Activated T-cell treated with anti-CD3 and anti-CD28 coated beads for 24 hours (primary cell): Measurements from ENCODE around the gene GPX3.

ENCODE experiments used
- DNase-seq: peaks from one replicate; pipeline ENCODE4 v3.0.0-alpha.2; 2020; ENCODE audit warnings: low read depth

Gene GPX3

DNA sequence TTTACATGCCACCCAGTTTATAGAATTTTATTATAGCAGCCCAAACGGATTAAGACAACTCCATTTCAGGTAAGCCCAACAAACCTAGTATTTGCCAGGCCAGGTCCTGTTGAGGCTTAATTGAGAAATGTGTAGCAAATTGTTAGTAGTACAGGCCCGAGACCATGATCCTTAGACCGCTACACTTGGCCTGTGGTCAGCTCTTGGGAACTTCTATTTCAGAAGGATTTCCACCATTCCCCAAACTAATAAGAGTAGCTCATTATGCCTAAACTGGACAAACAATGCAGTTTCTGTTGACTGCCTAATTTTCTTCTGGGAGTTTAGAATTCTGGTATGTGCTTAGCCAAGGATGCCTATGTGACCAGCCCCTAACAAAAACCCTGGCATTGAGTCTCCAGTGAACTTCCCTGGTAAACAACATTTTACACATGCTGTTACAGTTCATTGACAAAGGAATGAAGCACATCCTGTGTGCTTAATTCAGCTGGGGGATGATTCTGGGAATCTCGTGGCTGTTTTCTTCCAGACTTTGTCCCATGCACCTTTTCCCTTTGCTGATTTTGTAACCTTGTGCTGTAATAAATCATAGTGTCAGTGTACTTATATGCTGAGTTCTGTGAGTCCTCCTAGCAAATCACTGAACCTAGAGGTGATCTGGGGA is 5.6 kb upstream of the GPX3 start:
- no peak for DNase-seq

DNA sequence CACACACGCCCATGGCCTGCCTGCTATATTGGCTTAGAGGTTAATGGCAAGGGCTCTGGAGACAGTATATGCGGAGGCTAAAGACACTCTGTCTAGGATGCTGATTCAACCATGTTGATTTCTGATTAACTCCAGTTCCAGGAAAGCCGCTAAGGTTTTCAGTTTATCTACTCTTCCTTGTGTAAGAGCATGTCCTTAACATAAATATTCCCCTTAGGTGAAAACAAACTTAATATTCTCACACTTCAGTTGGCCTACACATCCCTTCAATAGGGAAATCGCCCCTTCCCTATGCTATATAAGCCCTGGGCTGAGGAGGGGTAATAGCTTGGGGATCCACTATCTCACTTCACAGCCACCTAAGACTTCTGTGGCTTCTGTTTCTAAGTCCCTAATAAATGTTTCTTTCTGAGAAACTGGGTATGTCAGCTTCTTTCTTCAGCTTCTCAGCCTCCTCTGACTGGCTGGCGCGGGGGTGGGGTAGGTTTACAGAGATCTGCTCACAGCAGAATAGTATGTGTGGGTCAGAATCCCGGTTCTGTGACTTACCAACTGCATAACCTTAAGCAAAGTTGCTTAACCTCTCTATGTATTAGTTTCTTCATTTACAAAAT is 4.3 kb upstream of the GPX3 start:
- no peak for DNase-seq

DNA sequence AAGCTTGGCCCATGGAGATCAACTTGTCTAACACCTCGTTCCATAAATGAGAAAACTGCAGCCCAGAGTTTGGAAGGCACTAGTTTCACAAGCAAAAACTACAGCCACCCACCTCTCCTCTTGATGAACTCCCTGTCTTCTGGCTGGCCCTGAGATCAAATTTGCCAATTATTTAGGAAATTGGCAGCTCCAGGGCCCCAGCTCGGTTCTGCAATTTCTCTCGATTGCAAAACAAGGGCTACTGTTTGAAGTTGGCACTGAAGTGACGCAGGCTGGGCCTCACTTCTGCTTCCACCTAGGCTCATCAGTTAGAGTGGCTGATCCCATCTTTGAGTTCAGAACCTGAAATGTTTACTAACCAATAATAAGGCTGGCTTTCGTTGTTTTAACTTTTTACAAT is 3.7 kb upstream of the GPX3 start:
- DNase-seq = no peak

DNA sequence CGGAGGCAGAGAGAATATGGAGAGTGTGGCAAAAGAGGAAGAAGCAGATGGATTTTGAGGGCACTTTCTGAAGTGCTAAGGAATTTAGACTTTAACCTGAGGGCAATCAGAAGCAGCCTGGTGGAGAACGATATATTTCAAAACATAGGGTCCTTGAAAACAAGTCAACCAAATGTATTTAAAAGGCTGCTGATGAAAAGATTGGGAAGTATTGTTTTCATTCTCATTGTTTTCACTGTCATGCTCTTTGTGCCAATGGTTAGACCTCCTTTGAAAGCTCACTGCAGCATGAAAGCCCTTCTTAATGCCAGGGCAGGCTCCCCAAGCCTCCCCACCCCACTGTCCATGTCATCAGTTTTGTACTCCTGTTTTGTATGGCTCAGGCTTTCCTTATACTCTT is 2.5 kb upstream of the GPX3 start:
- no peak for DNase-seq

DNA sequence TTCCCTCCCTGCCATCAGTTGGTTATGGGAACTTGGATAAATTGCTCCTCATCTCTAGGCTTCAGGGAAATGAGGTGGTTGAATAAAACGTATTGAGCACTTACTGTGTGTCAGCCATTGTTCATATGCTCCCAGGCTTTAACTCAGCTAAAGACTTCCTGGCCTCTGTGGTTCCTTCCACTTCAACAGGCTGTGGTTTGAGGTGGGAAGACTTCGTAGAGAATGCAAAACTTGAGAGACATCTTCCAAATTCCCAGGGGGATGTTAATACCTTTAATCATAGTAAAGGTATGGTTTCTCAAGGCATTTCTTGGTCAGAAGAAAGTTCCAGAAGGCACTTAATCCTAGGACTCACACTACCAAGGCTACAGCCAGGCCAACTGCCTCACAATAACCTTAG is 1.5 kb upstream of the GPX3 start:
- no peak for DNase-seq

DNA sequence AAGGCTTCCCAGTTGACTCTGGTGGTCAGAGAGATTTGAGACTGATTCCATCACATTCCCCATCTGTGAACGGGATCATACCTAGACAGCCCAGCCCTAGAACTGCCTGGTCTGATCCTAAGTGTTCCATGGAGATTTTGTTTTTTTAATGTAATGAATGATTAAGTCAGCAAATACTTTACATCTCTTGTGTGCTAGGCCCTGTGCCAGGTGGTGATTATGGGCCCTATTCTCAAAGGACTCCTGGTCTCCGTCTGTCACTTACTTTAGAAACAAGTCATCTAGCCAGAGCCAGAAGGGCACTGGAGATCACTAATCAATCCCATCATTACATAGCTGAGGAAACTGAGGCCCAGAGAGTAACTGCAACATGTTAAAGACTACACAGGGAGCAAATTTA is 1.1 kb upstream of the GPX3 start:
- no peak for DNase-seq

DNA sequence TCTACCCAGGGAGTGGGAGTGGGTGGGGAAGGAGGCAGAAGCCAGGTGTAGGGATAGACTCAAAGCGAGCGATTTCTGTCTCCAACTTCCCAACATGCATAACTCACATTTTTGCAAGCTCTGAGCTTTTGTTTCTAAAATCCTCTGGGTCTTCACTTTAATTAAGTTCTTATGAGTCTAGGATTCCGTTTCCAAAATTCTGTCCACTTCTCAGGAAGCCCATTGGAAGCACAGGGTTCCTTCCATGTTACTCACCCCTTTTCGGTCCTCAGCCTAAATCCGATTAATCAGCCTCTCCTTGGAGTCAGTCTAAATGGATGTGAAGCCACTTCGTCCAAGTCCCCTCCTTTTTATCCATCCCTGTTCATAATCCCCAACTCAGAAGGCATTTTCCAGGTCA is 1.4 kb downstream of the GPX3 start:
- no peak for DNase-seq

DNA sequence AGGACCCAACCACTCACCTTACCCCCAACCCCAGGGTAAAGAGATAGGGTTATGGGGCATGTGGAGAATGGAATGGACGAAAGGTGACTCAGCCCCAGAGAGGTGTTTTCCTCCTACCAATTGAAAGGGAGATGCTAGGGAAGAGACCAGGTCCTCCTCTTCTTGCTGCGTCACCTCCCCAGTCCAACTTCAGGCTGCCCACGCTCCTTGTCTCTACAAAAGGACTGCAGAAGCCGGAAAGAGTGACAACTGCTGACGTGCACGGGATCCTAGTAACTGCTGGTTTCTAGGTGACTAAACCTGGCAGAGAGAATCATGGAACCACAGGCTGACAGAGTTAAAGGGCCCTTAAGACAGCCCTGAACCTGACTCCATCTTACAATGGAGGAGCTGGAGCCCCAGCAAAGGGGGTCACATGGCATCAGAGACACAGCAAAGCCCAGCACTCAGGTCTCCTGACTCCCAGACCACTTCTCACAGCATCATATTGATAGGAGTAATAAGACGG is 2.2 kb downstream of the GPX3 start:
- DNase-seq = no peak

DNA sequence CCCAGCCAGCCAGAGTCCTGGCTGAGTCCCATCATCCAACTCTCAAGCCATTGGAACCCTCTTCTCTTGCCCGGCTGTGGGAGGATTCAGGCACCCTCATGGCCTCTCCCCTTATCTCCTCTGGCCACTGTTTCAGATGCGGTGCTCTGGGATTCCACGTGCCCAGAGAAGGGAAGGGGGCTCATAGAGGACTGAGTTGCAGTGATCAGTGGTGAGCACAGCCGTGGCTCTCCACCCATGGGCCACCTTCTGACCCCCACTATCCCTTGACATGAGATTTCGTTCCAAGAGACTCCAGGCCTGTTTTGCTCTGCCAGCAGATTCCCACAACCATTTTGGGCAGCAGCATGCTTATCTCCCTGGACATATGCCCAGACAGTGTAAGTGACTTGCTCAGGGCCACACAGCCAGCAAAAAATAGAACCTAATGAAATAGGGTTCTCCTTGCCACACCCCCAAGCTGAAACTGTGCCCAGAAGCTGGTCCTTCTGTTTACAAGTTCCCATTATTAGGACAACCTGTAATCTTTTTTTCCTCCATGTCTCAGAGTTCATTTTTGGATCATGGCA is 2.7 kb downstream of the GPX3 start:
- no peak for DNase-seq

DNA sequence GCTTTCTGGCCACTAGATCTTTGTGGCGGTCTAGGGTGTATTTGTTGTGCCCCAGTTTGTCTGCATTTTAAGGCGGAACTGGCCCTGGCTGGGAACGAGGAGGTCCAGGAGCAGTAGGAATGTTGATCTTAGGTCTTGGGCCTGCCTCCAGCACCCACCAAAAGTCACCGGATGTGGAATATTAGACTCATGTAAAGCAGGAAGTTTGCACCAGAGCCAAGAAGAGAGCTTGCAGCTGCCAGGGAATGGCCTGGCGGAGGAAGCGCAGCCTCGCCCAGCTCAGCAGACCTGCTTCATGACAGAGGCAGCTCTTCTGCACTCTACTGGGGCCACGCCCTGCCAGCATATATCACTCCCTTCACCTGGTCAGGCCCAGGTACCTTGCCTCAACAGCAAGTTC is 3.3 kb downstream of the GPX3 start:
- no peak for DNase-seq

DNA sequence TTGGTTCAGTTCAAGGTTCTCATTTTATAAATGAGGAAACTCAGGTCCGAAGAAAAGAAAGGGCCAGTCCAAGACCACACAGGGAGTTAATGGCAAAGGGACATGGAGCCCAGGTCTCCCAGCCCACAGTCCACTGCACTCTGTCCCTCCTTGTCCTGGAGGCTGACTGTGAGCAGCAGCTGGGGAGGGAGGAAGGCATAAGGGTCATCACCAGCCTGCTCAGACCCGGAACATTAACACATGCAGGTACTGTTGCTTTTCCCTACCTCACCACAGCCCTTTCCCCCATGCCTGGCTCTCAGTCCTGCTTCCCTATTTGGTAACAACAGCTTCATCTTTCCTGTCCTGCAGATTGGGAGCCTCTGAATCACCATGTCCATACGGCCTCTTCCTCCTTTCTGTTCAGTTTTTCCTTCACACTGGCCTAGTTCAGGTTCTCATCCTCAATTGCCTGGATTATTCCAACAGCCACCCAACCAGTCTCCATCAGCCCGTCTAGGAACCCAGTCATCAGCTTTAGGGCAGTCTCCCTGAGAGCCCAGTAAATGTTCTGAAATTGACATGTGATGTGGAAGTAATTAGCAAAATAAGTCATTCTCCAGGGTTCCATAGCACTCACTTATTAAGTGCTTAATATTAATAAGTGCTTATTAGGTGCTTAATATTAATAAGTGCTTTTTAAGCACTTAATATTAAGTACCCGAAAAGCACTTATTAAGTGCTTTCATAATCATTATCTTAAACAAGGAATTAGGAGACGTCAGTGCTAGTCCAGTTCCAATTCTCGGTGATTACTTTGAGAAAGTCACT is 4.3 kb downstream of the GPX3 start:
- no peak for DNase-seq

DNA sequence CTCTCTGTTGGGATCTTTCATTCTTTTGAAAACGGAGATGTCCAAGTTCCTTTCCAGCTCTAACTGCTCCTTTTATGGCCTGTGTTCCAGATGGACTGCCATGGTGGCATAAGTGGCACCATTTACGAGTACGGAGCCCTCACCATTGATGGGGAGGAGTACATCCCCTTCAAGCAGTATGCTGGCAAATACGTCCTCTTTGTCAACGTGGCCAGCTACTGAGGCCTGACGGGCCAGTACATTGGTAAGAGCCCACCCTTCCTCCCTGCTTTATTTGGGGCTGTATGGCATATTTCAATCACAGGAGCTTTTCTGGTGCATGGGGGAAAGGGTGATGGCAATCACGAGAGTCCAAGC is 4.8 kb downstream of the GPX3 start:
- no peak for DNase-seq

DNA sequence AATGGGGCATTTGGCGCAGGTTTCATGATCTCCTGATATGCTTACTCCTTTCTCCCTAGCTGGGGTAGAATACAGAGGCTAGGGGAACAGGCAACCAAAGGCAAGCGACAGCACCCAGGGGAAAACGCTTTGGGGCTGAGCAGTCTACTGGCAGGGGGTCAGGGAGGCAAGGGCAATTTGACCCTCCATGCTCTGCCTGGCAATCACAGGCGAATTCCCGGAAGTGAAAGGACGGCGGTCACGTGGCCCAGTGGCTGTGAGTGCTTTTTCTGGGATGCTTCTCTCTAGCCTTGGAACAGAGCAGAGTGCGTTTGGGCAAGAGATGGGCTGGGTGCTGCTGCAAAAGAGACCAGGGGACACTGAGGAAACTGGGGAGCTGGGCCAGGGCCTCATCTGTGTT is 5.7 kb downstream of the GPX3 start:
- no peak for DNase-seq

DNA sequence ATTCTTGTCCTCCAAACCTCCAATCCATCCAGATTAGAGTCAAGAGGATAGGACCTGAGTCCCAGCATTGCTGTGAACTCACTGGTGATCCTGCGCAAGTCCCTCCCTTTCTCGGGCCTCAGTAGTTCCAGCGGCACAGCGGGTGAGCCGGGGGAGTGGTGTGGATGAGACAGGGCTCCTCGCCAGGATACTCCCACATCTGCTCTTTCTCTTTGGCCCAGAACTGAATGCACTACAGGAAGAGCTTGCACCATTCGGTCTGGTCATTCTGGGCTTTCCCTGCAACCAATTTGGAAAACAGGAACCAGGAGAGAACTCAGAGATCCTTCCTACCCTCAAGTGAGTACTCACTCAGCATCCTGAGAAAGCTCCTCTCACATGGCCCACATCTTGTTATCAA is 6.3 kb downstream of the GPX3 start:
- no peak for DNase-seq

DNA sequence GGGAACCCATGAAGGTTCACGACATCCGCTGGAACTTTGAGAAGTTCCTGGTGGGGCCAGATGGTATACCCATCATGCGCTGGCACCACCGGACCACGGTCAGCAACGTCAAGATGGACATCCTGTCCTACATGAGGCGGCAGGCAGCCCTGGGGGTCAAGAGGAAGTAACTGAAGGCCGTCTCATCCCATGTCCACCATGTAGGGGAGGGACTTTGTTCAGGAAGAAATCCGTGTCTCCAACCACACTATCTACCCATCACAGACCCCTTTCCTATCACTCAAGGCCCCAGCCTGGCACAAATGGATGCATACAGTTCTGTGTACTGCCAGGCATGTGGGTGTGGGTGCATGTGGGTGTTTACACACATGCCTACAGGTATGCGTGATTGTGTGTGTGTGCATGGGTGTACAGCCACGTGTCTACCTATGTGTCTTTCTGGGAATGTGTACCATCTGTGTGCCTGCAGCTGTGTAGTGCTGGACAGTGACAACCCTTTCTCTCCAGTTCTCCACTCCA is 7.6 kb downstream of the GPX3 start:
- no peak for DNase-seq

DNA sequence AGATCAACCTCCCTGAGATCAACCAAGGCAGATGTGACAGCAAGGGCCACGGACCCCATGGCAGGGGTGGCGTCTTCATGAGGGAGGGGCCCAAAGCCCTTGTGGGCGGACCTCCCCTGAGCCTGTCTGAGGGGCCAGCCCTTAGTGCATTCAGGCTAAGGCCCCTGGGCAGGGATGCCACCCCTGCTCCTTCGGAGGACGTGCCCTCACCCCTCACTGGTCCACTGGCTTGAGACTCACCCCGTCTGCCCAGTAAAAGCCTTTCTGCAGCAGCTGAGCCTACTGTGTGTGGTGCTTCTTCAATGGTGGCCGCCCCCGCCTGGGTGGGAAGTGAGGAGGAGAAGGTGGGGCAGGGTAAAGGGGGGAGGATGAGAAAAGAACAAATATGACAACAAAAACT is 8.3 kb downstream of the GPX3 start:
- no peak for DNase-seq

DNA sequence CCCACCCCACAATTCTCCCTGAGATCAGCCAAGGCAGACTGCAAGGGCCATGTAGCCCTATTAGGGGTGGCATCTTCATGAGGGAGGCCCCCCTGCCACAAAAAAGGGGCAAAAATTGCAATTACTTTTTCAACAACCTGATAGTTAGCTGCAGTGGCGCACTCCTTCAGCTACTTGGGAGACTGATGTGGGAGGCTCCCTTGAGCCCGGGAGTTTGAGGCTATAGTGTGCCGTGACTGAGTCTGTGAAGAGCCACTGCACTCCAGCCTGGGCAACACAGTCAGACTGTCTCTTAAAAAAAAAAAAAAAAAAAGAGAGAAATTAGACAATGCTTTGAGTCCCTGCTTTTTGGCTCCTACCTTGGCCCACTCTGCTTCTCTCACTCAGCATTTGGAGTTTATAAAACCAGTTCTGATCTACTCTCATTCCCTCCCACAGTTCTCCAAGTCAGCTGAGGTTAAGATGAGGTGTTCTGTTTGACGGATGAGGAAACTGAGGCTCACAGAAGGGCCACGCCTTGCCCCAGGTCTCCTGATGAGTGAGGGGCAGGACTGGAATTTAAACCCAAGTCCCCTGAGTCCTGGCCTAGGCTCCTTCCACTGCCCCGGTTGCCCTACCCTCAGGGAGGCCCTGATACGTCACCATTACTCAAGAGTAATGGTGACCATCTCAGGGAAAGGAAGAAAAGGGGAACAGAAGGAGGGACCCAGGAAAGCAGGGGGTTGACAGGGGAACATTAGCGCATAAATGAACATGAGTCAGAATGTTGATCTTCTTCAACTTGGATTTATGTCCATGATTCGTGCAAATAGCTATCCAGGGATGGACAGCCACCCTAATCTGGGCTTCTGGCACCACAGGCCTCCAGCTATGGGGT is 9.0 kb downstream of the GPX3 start:
- DNase-seq = no peak

DNA sequence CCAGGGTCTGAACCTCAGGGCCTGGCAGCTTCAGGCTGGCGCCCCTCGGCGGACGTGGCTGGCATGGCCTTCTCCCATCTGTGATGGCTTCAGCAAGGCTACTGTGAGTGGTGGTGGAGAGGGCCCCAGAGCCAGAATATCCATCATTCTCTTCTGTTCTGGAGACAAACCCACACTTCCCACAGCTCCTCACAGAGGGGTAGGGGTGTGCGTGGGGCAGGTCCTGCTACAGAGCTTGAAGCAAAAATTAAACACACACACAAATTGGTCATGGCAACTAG is 9.6 kb downstream of the GPX3 start:
- no peak for DNase-seq

DNA sequence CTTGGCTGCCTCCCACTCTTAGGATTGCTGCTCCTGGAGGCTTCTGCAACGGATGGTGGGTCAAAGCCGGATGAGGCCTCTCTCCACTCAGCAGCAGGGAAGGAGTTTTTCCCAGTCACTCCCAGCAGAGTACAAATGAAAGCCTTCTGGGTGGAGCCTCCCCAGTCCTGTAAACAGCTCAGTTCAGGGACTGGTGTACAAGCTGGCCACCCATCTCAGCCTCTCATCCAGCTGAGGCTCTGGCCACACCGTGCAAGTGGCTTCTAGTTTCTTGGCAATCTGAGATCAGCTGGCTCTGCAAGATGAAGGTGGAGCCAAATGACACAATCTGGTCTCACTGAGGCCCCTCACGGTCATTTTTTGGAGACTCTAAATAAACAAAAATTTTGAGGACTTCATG is 10.0 kb downstream of the GPX3 start:
- no peak for DNase-seq

DNA sequence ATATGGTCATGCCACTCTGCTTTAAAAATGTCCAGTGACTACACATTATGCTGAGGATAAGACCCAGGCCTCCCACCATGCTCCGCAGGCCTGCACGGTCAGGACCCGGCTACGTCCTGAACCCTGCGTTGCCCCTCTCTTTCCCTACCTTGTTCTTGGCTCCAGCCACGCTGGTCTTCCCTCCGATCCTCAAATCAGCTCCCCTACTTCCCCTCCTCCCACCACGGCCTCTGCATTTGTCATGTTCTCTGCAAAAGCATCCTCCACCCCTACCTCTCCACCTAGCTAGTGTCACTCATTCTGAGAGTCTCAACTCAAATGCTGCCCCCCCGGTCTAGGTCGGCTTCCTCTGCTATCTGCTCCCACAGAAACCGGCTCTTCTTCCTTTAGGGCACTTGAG is 11.2 kb downstream of the GPX3 start:
- DNase-seq = no peak

DNA sequence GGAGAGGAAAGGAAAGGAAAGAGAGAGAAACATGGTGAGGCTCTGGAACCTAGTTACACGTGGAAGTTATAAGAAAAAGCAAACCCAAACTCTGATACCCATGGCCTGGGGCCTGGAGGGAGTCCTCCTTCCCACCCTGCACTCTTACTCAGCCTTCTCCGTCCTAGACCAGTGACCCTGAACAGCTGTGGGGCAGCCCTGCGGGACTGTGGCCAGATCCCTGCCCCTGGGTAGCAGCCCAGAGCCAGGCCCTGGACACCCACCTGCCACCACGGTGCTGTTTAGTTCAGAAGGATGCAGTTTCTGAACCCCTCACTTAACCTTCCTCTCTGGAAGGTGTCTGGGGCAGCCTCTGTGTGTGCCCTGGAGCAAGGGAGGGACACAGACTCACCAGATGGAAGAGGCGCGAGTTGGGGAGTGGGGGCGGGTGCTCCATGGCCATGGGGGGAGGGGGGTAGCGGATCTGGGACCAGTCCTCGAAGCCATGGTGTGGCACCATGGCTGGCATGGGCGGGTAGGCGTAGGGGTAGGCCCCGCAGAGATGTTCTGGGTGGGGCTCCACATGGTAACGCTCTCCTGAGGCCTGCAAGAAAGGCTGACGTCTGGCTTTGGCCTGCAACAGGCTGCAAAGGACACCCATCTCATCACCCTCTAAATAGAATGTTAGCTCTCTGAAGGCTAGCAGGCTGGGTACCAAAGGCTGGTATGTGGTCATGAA is 13.0 kb downstream of the GPX3 start:
- DNase-seq = no peak
